GM18909 (cell line): ENCODE measurements around the gene DDRGK1.
A peak's percentile ranks its signal among the peaks of the same experiment; 100 is the strongest.
"Not testable (repeated sequence)": the region's sequence is repeated elsewhere in the genome, so short reads cannot be mapped to it uniquely, and the experiment has no call there.

Experiments
- ATAC-seq: cut with Tn5 transposase; IDR thresholded peaks from one replicate; pipeline ENCODE4 v1.9.1; 2021; ENCODE audit warnings: mild to moderate bottlenecking; ENCODE audit not compliant: unreplicated experiment, poor library complexity

The DDRGK1 gene

GRCh38 chr20:3167738-3168078 lies 36.8 kb downstream of the DDRGK1 start:
- ATAC-seq, result no peak

- ATAC-seq, result no peak
Measured at GRCh38 chr20:3166913-3167342, 37.6 kb downstream of the DDRGK1 start.

- no peak for ATAC-seq
Measured at GRCh38 chr20:3166338-3166912, 38.1 kb downstream of the DDRGK1 start.

GRCh38 chr20:3165473-3166337 lies 38.8 kb downstream of the DDRGK1 start:
- ATAC-seq, result no peak

- ATAC-seq, result no peak
Measured at GRCh38 chr20:3164763-3165410, 39.6 kb downstream of the DDRGK1 start.

GRCh38 chr20:3164043-3164762 lies 40.3 kb downstream of the DDRGK1 start:
- ATAC-seq, result no peak

- ATAC-seq, result no peak
Measured at GRCh38 chr20:3163099-3164042, 41.1 kb downstream of the DDRGK1 start.

GRCh38 chr20:3162080-3162611 lies 42.3 kb downstream of the DDRGK1 start:
- no peak for ATAC-seq

- no peak for ATAC-seq
Measured at GRCh38 chr20:3161316-3162079, 43.0 kb downstream of the DDRGK1 start.

GRCh38 chr20:3160418-3160817 lies 44.1 kb downstream of the DDRGK1 start:
- no peak for ATAC-seq

- no peak for ATAC-seq
Measured at GRCh38 chr20:3158968-3159431, 45.5 kb downstream of the DDRGK1 start.

- no peak for ATAC-seq
Measured at GRCh38 chr20:3157817-3158216, 46.7 kb downstream of the DDRGK1 start.

GRCh38 chr20:3156811-3157619 lies 47.5 kb downstream of the DDRGK1 start:
- peak; percentile 66 for ATAC-seq

GRCh38 chr20:3152057-3152644 lies 52.3 kb downstream of the DDRGK1 start:
- ATAC-seq, result not testable (repeated sequence)

GRCh38 chr20:3150908-3151307 lies 53.6 kb downstream of the DDRGK1 start:
- no peak for ATAC-seq

- no peak for ATAC-seq
Measured at GRCh38 chr20:3146732-3147341, 57.6 kb downstream of the DDRGK1 start.

GRCh38 chr20:3141757-3142156 lies 62.7 kb downstream of the DDRGK1 start:
- no peak for ATAC-seq
